Coronary artery (tissue), 2 donors: Measurements from ENCODE around the gene GRK6.

Experiments used
- DNase-seq: peaks from one replicate; pipeline ENCODE4 v3.0.0-alpha.2; 2017; ENCODE audit warnings: low spot score
- H3K27ac ChIP-seq, 2 donors: fragments of 200-600 bp; sonication (generic); one replicate each; pipeline ENCODE4 v1.5.1; 2016 to 2019
- H3K4me3 ChIP-seq: fragments of 200-600 bp; sonication (generic); 2 replicates; pipeline ENCODE4 v1.5.1; 2016; ENCODE audit warnings: mild to moderate bottlenecking, moderate library complexity
- TF ChIP-seq, protein P1 (sequence below): fragments of 200-600 bp; sonication (generic); IDR thresholded peaks from one replicate; pipeline ENCODE4 v1.5.1; 2019; ENCODE audit warnings: antibody characterized with exemption

The GRK6 gene

DNA sequence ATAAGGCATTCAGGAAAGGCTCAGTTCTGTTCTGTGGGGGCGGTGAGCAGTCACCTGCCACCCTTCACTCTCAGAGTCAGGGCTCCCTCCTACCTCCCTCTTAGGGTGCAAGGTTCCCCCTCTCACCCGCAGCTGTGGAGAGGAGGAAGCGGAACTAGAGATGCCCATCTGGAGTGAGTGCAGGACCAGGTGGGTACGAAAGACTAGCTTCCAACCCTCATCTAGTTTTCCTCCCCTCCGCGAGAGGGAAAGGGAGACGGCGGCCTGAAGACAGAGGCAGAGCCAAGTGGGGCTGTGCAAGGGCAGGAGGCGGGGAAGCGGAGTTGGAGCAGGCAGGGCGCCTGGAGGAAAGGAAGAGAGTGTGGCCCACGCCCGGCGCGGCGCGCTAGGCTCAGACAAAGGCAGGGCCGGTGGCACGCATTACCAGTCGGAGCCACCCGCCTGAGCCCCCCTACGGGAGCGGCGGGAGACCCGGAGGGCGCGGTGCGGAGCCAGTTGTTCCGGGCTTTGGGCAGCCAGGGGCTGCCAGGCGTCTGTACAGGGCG is 27.4 kb downstream of the GRK6 start:
- TF ChIP-seq, protein P1, sequence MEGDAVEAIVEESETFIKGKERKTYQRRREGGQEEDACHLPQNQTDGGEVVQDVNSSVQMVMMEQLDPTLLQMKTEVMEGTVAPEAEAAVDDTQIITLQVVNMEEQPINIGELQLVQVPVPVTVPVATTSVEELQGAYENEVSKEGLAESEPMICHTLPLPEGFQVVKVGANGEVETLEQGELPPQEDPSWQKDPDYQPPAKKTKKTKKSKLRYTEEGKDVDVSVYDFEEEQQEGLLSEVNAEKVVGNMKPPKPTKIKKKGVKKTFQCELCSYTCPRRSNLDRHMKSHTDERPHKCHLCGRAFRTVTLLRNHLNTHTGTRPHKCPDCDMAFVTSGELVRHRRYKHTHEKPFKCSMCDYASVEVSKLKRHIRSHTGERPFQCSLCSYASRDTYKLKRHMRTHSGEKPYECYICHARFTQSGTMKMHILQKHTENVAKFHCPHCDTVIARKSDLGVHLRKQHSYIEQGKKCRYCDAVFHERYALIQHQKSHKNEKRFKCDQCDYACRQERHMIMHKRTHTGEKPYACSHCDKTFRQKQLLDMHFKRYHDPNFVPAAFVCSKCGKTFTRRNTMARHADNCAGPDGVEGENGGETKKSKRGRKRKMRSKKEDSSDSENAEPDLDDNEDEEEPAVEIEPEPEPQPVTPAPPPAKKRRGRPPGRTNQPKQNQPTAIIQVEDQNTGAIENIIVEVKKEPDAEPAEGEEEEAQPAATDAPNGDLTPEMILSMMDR: no peak
- Histone ChIP-seq H3K27ac (peak overlapping the region; percentile 30 to 77), H3K4me3 (peak overlapping the region; percentile 71)
- DNase-seq: no peak

DNA sequence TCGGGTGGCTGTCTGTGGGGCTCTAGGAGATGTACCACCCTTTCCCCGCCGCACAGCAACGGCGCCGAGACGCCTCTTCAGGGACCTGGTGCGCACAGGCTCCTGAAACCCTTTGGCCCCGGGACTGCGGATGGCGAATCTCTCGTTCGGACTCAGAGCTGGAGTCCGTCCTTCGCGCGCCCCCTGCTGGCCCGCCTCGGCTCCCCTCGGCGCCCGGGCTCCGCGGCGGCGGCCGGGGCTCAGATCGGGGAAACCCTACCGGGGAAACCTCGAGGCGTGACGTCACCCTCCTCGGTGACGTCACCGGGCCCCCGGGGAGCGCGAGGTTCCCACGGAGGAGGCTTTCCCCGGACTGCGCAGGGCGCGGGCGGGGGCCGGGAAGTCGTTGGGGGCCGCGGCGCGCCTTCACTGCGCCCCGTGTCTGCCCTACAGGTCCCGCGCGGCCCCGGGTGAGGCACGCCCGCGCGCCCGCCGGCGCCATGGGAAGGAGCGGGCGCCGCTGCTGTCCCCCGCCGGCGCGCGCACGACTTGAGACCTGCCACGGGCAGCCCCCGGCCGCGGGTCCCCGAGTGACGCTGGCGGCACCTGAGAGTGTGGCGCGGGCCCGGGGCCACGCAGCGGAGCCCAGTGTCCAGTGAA is 28.0 kb downstream of the GRK6 start:
- peak; percentile 93 for DNase-seq
- H3K27ac ChIP-seq: peak overlapping the region; percentile 30 to 77
- H3K4me3 ChIP-seq: peak overlapping the region; percentile 71
- TF ChIP-seq, protein P1: peak; percentile 84

DNA sequence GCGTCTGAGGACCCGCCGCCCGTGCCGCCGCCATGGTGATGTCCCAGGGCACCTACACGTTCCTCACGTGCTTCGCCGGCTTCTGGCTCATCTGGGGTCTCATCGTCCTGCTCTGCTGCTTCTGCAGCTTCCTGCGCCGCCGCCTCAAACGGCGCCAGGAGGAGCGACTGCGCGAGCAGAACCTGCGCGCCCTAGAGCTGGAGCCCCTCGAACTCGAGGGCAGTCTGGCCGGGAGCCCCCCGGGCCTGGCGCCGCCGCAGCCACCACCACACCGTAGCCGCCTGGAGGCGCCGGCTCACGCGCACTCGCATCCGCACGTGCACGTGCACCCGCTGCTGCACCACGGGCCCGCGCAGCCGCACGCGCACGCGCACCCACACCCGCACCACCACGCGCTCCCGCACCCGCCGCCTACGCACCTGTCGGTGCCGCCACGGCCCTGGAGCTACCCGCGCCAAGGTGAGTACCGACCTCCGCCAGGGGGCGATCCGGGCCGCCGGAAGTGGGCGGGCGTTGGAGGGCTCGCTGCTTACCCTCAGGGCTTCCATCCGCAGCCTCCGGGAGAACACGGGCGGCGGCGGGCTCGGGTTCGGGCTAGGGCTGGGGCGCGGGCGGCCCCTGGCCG is 28.7 kb downstream of the GRK6 start:
- TF ChIP-seq, protein P1: peak; percentile 49
- peak overlapping the region; percentile 71 for H3K4me3 ChIP-seq
- H3K27ac ChIP-seq: peak overlapping the region; percentile 22 to 77
- DNase-seq: no peak

DNA sequence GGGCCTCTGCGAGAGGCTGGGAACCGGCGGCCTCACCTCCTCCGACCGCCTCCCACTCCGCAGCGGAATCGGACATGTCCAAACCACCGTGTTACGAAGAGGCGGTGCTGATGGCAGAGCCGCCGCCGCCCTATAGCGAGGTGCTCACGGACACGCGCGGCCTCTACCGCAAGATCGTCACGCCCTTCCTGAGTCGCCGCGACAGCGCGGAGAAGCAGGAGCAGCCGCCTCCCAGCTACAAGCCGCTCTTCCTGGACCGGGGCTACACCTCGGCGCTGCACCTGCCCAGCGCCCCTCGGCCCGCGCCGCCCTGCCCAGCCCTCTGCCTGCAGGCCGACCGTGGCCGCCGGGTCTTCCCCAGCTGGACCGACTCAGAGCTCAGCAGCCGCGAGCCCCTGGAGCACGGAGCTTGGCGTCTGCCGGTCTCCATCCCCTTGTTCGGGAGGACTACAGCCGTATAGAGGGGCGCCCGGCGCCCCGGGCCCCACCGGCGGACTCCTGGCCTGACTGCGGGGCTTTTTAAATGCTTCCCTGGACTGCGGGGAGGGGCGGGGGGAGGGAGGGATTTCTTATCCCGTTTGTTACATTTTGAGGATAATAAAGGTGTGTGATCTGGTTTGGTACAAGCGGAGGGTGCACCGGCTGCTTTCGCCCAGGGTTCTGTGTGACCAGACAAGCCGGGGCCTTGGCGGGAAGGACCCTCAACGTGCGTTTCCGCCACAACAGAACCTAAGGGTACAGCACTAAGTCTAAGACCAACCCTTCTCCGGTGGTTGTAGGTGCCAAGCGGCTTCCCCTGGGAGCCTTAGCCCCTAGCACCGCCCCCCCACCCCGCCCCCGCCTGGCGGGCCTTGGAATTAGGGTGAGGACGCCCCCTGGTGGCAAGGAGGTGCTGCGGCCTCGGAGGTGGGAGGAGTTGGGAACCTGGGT is 29.4 kb downstream of the GRK6 start:
- peak overlapping the region; percentile 22 to 77 for H3K27ac ChIP-seq
- TF ChIP-seq, protein P1: peak; percentile 86

DNA sequence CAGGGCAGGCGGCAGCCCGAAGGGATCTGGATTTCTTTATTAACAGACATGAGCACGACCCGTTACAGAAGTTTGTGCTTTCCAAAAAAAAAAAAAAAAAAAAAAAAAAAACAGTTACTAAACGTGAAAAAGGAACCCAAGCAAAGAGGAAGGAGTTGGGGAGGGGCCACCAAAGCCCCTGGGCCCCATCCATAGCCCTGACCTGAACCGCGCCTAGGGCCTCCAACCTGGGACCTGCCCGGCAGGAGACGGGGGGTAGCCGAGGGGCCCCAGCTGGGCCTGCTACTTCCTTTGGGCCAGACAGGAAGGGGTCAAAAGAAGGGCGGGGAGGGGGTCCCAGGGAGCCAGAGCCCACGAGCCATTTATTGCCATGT is 30.1 kb downstream of the GRK6 start:
- TF ChIP-seq, protein P1: no peak
- peak overlapping the region; percentile 22 to 88 for H3K27ac ChIP-seq
- H3K4me3 ChIP-seq: no peak overlapping the region
- DNase-seq: no peak

More for the DNA sequence above, 29.4 kb downstream of the GRK6 start:
- peak; percentile 97 for DNase-seq
- H3K4me3 ChIP-seq: peak overlapping the region; percentile 71

DNA sequence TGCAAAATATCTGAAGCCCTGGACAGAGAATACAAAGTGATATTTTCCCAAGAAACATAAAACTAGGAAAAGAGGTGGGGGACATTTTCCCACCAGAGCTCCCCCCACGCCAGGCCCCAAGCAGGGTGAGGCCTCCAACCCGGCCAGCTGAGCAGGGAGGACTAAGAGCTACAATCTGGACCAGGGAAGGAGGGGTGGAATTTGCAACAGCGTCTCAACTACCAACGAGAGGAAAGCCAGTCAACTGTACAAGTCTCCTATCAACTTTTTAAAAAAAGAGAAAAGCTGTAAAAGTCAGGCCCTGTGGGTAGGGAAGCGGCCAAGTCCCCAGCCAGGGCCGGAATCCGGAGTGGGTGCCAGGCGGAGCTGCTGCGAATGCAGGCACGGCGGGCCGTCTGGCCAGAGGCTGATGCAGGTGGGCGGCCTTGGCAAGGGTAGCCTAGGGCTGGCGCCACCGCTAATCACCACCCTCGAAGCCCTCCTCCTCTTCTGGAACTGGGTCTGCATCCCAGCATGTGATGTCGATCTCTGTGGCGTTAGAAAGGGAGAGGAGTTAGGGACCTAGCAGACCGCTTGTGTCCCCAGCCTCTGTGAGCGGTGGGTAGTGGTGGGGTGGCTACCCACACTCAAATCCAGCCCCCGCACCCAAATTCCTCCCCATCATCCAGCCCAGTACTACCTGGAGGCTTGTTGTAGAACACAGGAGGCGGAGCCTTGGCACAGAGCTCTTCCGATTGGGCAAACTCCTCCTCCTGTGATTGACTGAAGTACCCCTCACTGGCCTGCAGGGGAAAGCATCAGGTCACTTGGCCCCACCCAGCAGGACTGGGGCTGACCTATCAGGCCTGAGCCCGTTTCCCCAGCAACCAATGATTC is 30.7 kb downstream of the GRK6 start:
- TF ChIP-seq, protein P1: peak; percentile 47
- peak; percentile 95 for DNase-seq
- Histone ChIP-seq H3K27ac (peak overlapping the region; percentile 22 to 88), H3K4me3 (peak overlapping the region; percentile 28)
